ENCODE results near the gene UPK3A.

The UPK3A gene

GRCh38 chr22:45332001-45332400 lies 47.3 kb downstream of the UPK3A start:
- DNase-seq: no peak

DNA sequence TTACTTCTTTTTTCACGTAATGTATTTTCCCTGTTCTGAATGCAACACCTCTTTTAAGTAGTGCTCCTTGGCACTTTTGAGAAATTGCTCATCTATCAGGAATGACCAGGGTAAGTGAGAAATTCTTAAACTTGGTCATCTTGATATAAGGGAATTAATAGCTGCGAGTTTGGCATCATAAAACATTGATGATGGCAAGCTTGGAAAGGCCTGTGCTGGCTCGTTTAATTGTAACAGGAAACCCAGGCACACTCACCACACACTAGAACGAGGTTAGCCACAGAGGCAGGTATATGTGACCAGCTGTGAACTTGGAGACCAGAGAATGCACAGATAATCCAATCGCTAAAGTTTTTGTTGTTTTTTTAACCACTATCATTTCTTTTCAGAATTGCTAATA lies 49.3 kb downstream of the UPK3A start:
- no peak for DNase-seq

DNA sequence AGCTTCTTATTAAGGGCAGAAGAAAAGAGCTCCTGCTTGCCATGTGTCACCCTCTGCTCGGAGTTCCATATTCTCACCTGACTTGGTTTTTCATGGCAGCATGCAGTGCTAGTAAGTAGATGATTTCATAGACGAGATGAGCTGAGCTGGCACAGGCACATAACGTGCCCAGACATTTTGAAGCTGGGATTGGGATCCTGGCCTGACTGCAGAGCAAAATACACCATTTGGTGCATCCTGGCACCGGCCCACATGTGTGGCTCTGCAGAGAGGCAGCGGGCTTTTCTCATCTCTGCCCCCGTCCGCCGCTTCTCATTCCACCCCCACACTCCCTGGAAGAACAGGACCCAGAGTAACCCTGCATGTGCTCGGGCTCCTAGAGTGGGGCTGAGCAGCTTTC lies 49.8 kb downstream of the UPK3A start:
- DNase-seq: no peak

GRCh38 chr22:45335021-45335818 lies 50.5 kb downstream of the UPK3A start:
- no peak for DNase-seq

- no peak for DNase-seq
These were observed 51.2 kb downstream of the UPK3A start for GRCh38 chr22:45335854-45336522.

DNA sequence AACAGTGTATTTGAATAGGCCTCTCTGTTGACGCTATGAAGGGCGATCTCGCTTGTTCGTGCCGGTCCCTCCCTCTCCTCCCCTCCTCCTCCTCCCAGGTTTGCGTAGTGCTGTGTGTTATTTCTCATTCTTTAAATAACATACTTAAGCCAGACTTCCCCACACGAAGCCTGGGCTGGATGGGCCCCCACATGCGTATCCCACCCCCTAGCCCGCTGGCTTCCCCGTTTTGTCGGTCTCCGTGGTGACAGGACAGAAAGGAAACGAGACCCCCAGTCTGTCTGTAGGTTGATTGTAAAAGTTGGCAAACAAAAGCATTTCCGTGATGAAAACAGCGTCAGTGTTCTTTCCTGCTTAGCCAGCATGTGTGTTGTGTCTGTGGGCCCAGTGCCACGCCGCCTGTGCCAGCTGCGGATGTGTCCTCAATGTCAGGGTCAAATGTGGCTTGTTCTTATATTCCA lies 52.3 kb downstream of the UPK3A start:
- peak; percentile 26 for DNase-seq

- DNase-seq: no peak
These were observed 52.8 kb downstream of the UPK3A start for GRCh38 chr22:45337536-45337935.

DNA sequence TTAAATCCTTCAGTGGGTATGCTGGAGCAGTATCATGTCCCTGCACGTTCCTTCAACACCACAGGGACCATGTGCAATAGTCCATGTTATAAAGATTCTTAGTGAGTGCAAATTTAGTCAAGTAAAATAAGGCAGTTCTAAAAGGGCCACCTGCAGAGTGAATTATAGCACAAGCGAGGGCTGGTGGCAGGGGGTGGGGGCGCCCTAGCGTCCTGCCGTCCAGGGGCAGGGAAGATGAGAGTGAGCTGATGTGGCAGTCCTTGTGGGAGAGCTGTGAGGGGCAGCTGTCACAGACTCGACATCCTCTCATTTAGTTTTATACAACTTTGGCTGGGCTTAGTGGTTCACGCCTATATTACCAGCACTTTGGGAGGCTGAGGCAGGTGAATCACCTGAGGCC lies 54.0 kb downstream of the UPK3A start:
- DNase-seq: no peak

DNA sequence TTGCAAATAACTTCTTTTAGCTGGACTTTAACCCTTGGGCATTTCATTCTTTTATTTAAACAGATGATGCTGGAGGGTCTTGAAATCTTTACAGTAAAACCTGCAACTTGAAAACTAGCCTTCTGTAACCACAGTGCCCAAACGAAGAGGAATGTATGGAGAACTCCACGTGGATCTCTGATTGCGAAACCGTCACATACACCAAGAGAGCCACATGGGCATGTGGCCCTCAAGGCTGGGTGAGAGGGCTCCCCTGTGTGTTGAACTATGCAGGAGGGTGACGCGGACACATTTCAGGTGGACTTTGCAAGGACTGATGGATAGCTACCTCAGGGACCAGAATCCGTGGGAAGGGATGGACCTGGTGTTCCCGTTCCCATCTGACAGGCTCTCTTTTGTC lies 55.6 kb downstream of the UPK3A start:
- DNase-seq: no peak

- DNase-seq: no peak
These were observed 56.7 kb downstream of the UPK3A start for GRCh38 chr22:45341498-45341897.

DNA sequence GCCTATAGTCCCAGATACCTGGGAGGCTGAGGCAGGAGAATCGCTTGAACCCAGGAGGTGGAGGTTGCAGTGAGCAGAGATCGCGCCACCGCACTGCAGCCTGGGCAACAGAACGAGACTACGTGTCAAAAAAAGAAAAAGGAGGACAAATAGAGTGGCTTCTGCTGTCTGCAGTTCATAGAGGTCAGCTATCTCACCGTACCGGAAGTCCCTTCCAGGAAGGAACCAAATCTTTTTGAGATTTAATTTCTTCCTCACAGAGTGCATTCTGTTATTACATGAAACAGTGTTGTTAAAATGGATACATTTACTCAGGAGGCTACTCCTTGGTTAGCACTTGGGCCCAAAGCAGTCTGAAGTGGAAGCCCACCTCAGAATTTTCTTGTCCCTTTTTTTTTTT lies 58.4 kb downstream of the UPK3A start:
- no peak for DNase-seq

GRCh38 chr22:45344334-45344733 lies 59.6 kb downstream of the UPK3A start:
- DNase-seq: no peak
